GM19463 (cell line): ENCODE data around the gene RAP1GAP2.
A peak's percentile ranks its signal among the peaks of the same experiment; 100 is the strongest.
"Not testable (repeated sequence)": the region's sequence is repeated elsewhere in the genome, so short reads cannot be mapped to it uniquely, and the experiment has no call there.

Source experiments
- ATAC-seq: cut with Tn5 transposase; IDR thresholded peaks from one replicate; pipeline ENCODE4 v1.9.1; 2021; ENCODE audit warnings: mild to moderate bottlenecking, moderate library complexity; ENCODE audit not compliant: unreplicated experiment

Gene RAP1GAP2

DNA sequence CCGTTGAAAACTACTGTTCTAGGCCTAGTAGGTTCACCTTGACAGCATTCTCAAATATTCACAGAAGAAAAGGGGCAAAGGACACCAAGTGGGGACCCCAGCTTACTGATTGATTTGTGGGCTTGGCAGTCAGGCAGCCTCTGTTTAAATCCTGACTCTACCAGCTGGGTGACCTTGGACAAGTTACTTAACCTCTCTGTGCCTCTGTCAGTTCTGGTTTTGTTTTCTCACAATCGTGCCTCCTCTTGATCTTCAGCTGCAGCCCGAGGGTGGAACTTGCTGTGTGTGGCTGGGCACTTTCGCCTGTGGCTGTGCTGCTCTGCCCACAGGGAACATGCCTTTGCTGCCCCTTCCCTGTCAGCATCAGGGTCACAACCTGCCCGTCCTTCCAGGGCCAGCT, 17.8 kb downstream of the RAP1GAP2 start:
- ATAC-seq: no peak

GRCh38 chr17:2814481-2815341, 18.5 kb downstream of the RAP1GAP2 start:
- ATAC-seq: no peak

DNA sequence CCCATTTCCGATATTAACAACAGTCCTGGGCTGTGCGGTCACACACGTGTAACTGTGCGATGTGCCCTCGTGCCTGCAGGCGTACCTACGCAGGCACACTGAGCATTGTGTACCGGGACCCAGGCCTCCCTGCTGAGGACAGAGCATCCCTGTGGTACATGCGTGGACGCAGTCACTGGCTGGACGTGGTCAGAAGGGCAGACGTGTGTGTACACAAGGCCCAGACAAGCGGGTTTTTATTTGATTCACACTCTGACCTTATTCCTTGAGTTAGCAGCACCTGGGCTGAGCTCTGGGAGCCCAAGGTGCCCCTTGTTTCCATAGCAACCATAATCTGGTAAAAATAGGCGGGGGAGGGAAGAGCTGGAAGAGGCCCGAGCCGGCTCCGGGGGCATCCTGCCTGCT, 19.5 kb downstream of the RAP1GAP2 start:
- ATAC-seq: no peak

DNA sequence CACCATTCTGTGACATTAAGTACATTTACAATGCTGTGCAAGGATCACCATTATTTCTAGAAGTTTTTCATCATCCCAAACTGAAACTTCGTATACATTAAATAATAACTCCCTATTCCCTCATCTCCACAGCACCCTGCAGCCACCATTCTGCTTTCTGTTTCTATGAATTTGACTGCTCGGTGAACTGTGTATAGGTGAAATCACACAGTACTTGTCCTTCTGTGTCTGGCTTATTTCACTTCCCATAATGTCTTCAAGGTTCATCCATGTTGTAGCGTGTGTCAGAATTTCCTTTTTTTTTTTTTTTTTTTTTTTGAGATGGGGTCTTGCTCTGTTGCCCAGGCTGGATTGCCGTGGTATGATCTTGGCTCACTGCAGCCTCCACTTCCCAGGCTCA, 20.4 kb downstream of the RAP1GAP2 start:
- no peak for ATAC-seq

DNA sequence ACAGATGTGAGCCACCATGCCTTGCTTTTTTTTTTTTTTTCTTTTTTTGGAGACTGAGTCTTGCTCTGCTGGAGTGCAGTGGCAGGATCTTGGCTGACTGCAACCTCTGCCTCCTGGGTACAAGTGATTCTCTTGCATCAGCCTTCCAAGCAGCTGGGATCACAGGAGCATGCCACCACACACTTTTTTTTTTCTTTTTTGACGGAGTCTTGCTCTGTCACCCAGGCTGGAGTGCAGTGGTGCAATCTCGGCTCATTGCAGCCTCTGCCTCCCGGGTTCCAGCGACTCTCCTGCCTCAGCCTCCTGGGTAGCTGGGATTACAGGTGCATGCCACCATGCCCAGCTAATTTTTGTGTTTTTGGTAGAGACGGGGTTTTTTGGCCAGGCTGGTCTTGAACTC, 23.1 kb downstream of the RAP1GAP2 start:
- not testable (repeated sequence) for ATAC-seq

DNA sequence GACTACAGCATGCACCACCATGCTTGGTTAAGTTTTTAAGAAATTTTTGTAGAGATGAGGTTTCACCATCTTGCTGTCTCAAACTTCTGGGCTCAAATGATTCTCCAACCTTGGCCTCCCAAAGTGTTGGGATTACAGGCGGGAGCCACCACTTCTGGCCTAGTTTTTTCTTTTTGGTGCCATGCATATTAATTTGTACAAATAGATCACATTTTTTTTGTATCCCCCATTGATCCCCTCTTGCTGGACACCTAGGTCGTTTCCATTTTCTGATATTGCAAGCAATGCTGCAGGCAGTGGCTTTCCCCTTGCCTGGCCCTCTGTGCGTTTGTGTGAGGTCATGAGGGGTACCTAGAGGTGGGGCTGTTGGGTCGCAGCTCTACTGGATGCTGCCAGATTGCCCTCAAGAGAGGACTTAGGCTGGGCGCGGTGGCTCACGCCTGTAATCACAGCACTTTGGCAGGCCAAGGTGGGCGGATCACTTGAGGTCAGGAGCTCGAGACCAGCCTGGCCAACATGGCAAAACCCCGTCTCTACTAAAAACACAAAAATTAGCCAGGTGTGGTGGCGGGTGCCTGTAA, 23.8 kb downstream of the RAP1GAP2 start:
- ATAC-seq: no peak

DNA sequence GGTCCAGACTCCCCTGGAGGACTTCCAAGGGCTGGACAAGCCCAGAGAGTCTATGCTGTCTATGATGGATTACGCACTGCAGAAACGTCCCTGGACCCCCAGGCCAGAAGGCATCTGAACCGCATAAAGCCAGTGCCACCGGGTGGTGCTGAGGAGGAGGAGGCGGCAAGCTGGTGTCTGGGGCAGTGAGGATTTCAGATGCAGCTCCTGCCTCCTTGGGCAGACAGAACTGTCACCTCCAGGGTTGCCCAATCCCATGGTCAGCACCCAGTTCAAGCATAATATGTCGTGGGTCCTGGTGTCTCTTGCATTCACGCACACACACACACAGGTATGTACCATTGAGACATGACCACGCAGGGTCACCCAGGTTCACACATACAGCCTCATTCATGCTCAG, 25.6 kb downstream of the RAP1GAP2 start:
- ATAC-seq: no peak

DNA sequence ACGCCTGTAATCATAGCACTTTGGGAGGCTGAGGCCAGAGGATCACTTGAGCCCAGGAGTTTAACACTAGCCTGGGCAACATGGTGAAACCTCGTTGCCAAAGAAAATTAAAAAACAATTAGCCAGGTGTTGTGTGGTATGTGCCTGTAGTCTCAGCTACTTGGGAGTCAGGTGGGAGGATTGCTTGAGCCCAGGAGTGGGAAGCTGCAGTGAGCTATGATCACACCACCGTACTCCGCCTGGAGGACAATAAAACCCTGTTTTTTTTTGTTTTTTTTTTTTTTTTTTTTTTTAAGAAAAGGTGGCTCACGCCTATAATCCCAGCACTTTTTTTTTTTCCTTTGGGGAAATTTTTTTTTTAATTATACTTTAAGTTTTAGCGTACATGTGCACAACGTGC, 26.1 kb downstream of the RAP1GAP2 start:
- no peak for ATAC-seq

GRCh38 chr17:2825253-2825970, 29.2 kb downstream of the RAP1GAP2 start:
- ATAC-seq: no peak

- ATAC-seq: no peak
These were observed 32.3 kb downstream of the RAP1GAP2 start for GRCh38 chr17:2828397-2829038.

GRCh38 chr17:2830678-2831077, 34.4 kb downstream of the RAP1GAP2 start:
- no peak for ATAC-seq

GRCh38 chr17:2835780-2836179, 39.5 kb downstream of the RAP1GAP2 start:
- ATAC-seq: no peak

- peak; percentile 71 for ATAC-seq
These were observed 40.9 kb downstream of the RAP1GAP2 start for GRCh38 chr17:2837147-2837561.

- ATAC-seq: no peak
These were observed 45.4 kb downstream of the RAP1GAP2 start for GRCh38 chr17:2841606-2842005.

DNA sequence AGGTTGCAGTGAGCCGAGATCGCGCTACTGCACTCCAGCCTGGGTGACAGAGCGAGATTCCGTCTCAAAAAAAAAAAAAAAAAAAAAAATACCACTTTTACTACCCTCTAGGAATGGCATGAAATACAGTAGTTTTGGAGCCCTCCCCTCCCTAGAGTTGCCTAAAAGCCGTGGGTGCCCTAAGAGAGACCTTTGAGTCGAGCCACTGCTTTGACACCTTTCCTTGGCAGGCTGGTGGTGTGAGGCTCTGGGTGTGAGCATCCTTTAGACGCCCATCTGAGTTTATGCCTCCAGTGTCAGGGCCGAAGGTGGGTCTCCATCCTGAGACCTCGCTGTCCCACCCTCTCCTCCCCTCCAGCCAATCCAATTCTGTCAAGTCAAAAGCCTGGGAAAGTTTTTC, 46.2 kb downstream of the RAP1GAP2 start:
- no peak for ATAC-seq

DNA sequence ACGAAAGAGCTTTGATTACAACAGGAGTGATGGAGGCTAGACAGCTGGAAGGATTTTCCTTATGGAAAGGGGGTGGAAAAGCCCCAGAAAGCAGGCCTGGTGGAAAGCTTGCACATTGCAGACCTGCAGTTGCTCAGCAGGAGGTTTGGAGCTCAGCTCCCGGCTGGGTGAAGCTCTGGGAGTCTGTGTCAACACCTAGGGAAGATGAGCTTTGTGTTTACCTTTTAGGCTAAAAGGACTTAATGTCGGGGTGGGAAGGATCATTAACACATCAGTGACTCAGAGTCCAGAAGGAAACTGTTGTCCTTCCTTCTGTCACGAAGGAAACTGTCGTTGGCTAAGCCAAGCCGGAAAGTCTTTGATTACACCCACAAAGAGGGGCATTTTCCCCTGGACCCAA, 48.2 kb downstream of the RAP1GAP2 start:
- ATAC-seq: no peak

- ATAC-seq: no peak
These were observed 51.4 kb downstream of the RAP1GAP2 start for GRCh38 chr17:2847381-2848333.

GRCh38 chr17:2849327-2849670, 53.1 kb downstream of the RAP1GAP2 start:
- no peak for ATAC-seq

DNA sequence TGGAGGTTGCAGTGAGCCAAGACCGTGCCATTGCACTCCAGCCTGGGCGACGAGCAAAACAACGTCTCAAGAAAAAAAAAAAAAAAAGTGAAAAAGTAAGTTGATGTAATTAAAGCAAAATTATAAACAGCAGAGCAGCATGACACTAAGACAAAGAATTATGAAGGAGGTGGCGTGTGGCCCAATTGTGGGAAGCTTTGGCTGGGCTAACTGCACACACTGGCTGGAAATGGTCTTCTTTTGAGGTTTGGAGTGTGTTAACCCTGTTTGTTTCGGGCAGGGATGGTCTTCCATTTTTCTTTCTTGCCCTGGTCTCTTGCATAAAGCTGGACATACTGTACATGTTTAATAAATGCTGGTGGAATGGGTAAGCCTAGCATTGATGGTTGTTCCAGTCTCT, 54.8 kb downstream of the RAP1GAP2 start:
- no peak for ATAC-seq

DNA sequence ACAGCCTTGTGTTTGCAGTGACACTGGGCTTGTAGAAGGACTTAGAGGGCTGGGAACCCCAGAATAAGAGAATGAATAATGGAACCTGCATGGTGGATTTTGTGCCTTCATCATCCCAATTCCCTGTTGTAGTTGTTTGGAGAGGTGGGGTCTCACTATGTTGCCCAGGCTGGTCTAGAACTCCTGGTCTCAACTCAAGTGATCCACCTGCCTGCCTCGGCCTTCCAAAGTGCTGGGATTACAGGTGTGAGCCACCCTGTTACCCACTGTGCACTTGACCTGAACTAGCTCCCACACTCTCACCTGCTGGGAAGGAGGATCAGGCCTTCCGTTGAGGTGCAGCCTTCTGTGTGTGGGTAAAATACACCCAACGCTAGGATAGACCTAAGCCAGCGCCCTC, 55.4 kb downstream of the RAP1GAP2 start:
- ATAC-seq: no peak
